22Rv1 (cell line): ENCODE measurements around the gene NACC1.

ENCODE experiments used
- H3K27ac ChIP-seq: fragments of 450-650 bp; 2 replicates; pipeline ENCODE4 v1.5.1; 2017
- CTCF ChIP-seq: fragments of 450-650 bp; IDR thresholded peaks from 2 replicates; pipeline ENCODE4 v1.5.1; 2017; ENCODE audit warnings: mild to moderate bottlenecking
- ZFX ChIP-seq: fragments of 450-650 bp; IDR thresholded peaks from 2 replicates; pipeline ENCODE4 v1.6.1; 2017; ENCODE audit warnings: antibody characterized with exemption, borderline replicate concordance

The NACC1 gene

GRCh38 chr19:13132471-13133180 lies 14.6 kb downstream of the NACC1 start:
- TF ChIP-seq CTCF (no peak), ZFX (no peak)
- no peak overlapping the region for H3K27ac ChIP-seq

DNA sequence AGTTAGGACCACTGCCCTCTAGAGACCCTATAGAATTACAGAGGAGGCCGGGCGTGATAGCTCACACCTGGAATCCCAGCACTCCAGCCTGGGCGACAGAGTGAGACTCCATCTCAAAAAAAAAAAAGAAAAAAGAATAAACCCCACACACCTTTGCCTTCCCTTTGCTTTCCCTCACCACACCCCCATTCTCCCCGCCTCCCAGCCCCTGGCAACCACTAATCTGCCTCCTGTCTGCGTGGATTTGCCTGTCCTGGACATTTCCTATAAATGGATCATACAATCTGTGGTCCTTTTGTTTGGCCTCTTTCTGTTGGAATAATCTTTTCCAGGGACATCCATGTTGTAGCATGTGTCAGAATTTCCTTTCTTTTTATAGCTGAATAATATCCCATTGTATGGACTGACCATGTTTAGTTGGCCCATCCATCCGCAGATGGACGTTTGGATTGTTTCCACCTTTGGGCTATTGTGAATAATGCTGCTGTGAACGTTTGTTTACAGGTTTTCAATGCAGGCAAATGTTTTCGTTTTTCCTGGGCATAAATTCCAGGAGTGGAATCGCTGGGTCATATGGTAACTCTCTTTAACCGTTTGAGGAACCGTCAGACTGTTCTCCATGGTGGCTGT lies 15.3 kb downstream of the NACC1 start:
- no peak overlapping the region for H3K27ac ChIP-seq
- TF ChIP-seq ZFX = no peak
- TF ChIP-seq CTCF = no peak

- no peak overlapping the region for H3K27ac ChIP-seq
- TF ChIP-seq ZFX = no peak
- no peak for TF ChIP-seq CTCF
Measured at GRCh38 chr19:13134626-13135025, 16.6 kb downstream of the NACC1 start.

DNA sequence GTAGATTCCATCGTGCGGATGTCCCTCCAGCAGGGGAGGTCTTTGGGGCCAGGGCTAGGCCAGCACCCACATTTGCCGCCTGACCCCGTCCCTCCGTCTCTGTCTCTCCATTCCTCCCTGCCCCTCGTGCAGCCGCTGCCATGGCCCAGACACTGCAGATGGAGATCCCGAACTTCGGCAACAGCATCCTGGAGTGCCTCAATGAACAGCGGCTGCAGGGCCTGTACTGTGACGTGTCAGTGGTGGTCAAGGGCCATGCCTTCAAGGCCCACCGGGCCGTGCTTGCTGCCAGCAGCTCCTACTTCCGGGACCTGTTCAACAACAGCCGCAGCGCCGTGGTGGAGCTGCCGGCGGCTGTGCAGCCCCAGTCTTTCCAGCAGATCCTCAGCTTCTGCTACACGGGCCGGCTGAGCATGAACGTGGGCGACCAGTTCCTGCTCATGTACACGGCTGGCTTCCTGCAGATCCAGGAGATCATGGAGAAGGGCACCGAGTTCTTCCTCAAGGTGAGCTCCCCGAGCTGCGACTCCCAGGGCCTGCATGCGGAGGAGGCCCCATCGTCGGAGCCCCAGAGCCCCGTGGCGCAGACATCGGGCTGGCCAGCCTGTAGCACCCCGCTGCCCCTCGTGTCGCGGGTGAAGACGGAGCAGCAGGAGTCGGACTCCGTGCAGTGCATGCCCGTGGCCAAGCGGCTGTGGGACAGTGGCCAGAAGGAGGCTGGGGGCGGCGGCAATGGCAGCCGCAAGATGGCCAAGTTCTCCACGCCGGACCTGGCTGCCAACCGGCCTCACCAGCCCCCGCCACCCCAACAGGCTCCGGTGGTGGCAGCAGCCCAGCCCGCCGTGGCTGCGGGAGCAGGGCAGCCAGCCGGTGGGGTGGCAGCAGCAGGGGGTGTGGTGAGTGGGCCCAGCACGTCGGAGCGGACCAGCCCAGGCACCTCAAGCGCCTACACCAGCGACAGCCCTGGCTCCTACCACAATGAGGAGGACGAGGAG lies 17.3 kb downstream of the NACC1 start:
- TF ChIP-seq CTCF (no peak), ZFX (no peak)
- no peak overlapping the region for H3K27ac ChIP-seq

DNA sequence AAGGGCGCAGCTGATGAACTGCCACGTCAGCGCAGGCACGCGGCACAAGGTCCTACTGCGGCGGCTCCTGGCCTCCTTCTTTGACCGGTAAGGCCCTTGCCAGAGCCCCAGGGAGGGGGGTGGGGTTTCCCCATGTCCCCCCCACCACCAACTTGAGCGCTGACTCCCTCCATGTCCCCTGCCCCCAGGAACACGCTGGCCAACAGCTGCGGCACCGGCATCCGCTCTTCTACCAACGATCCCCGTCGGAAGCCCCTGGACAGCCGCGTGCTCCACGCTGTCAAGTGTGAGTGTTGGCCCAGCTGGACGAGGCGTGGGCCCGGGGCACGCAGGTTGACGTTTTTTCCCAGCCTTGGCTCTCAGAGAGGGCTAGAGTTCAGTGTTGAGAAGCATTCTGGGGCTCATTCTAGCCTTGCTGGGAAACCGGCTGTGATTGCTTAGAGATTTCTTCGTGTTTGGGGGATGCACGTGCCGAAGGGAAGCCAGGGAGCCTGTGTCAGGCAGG lies 19.3 kb downstream of the NACC1 start:
- H3K27ac ChIP-seq = no peak overlapping the region
- TF ChIP-seq ZFX = no peak
- TF ChIP-seq CTCF = no peak

DNA sequence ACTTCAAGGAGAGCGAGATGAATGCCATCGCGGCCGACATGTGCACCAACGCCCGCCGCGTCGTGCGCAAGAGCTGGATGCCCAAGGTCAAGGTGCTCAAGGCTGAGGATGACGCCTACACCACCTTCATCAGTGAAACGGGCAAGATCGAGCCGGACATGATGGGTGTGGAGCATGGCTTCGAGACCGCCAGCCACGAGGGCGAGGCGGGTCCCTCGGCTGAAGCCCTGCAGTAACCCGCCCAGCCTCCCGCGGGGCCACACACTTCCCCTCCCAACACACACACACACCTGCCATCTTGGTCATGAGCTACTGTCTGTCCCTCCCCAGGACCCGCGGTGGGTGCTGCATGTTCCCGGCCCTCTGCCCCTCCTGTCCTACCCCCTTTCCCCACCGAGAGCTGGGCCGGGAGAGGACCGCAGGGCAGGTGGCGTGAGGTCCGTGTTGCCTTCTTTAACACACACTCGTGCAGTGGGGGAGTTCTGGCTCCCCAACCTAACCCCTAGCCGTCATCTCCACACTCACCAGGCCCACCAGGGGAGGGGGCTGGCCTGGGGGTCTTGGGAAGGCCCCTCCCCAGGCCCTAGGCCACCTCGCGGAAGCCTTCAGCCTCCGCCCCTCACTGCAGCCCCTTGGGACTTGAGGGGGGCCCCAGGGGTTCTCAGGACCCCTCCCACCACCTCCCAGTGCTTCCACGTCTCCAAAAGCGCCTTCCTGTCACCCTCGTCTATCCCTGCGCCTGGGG lies 20.3 kb downstream of the NACC1 start:
- TF ChIP-seq CTCF (no peak), ZFX (no peak)

More for the DNA sequence above, 20.3 kb downstream of the NACC1 start:
- no peak overlapping the region for H3K27ac ChIP-seq
